GM21619 (cell line): ENCODE results near the gene OLFML2A.
"Not testable (repeated sequence)": the region's sequence is repeated elsewhere in the genome, so short reads cannot be mapped to it uniquely, and the experiment has no call there.

ENCODE experiments used
- ATAC-seq: cut with Tn5 transposase; IDR thresholded peaks from one replicate; pipeline ENCODE4 v1.9.1; 2021; ENCODE audit not compliant: unreplicated experiment

OLFML2A gene

DNA sequence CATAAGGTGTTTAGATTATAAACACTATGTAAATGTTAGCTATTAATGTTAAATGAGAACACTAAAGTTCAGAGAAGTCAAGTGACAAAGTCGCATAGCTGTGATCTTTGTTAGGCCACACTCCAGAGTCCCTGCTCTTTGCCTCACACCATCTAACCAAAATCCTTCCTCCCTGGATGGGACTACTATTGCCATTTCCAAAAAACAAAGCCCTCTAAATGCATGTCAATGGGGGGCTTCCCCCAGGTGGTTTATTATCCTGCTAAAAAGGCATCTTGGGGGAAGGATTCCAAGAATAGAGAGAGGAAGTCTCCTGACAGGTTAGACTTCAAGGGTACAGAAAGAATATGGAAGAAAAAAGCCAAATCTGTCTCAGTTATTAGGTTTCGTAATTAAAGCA is 16.2 kb upstream of the OLFML2A start:
- ATAC-seq = no peak

DNA sequence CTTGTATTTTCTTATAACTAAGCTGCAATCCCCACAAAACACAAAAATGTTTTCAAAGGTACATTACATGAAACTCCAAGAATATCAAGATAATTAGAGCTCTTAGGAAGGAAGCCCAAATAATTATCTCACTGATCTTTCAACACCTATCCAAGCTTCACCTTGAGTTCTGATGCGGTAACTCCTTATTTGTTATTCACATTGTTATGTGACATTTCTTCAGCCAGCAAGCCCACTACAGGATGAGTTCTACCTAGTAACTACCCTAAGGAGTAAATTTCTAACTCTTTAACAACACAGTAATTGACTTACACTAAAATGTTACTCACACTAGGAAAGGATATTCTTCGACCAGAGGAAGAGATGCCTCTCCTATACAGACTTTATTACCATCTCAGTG is 15.7 kb upstream of the OLFML2A start:
- no peak for ATAC-seq

DNA sequence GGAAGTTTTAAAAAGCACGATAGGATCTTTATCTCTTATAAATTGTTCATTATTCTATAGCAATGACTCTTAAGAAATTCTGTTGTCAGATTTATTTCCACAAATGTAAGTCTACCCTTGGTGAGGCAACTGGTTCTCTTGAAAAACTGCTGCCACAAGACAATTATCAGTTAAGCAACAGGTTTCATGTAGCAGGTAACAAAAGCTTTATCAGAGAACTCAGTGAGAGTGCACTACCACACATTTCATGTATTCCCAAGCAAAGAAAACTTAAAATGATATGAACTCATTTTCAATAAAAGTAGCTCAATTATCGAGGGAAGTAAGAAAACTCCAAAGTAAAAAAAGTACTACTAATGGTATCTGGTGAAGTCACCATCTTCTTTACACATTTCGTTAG is 15.2 kb upstream of the OLFML2A start:
- no peak for ATAC-seq

DNA sequence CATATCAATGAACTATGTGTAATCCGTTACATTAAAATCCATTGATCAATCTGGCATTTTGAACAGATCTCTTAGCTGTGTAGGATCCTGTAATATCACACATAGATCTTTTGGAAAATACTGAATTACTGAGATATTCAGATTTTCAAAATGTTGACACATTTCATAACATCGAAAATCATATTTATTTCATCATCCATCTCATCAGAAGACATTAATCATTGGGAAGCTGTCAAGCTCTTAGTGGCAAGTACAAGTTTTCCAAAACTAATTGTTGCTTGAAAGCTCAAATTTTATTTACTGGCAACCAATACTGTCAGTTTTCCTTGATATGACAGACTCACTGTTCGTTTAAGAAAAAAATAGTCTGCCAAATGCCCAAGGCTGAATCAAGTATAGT is 14.3 kb upstream of the OLFML2A start:
- ATAC-seq = no peak

DNA sequence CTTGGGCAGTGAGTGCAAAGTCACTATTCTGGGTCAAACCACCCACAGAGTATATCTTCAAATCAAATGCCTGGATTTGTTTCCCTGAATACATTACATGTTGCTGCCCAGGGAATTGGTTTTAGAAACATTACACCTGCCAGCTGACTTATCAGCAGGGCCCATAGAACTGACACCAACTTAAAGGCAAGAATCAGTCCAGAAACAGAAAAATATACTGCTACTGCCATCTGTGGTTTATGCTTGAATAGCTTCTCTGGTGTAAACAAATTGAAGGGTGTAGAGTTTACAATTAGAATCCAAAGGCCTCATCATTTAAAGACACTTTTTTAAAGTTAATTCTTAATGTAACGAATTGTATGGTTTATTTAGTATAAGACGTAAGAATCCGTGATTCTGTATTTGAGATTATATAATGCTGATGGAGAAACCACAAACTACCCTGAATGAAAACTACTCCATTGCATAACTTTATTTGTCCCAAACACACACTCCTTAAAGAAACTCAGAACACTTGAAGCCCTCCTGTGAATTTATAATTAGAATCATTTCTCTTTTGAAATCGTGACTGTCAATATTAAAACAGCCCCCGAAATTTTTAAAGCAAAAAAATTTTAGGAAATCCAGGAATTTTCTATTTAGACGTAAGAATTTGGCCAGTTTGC is 12.0 kb upstream of the OLFML2A start:
- ATAC-seq = no peak

DNA sequence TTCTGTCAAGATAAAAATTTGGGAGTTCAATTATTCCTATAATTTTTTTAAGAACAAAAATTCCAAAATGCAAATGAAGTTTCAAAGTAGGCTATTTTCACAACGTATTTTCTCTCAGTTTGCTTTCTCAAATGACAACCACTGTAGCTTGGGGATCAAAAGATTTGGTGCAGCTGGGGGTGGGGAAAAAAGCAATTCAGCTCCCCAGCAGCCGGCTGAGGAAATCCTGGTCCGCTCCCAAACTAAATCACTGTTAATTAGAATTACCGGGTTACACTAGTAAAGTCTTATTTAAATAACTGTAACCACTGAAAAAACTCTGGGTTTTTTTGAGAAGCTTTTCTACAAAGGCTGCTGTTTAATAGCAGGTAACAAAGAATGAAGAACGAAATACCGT is 11.5 kb upstream of the OLFML2A start:
- ATAC-seq = no peak

DNA sequence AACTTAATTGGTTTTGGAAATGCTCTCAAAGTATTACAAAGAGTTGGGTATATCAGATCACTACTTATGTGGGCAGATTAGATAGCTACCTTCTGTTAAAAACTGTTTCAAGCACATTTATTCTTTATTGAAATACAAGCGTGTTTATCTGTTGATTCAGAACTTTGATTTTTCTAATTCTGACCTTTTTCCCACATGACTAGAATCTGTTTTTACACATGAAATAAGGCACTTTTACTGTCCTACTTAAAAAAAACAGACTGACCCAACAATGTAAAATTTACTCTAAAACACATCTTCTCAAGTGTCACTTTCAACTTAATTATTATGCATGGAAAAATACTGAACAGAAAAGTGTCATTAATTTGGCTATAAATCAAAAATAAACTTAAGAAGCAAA is 10.6 kb upstream of the OLFML2A start:
- ATAC-seq = no peak

DNA sequence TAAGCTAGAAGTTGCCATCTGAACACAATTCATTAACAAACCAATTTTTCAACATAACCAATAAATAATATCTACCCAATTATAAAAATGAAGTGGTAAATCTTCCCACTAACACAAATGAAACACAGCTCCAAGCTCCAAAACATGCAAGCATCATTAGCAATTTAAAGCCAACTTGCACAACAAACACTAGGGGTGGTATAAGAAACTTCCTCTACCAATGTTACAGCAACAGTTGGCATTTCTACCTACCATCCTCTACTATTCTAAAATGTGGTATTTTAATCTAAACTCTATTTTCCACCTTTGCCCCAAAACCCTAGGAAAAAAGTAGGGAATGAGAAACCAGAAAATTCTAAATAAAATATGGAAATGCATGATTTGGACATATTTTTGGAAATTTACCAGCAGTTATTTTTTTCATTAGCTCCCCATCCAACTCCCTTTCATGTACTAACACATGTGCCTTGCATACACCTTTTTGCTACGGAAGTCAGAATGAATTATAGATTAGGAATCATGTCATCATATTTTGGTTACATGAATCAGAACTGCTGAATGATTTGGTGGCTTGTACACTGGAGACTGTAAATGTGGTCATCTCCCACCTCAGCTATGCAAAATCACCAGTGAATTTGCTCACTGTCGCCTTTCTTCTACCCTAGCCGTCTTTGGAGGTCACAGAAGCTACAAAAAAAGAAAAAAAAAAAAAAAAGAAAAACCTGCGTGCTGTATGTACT is 9.9 kb upstream of the OLFML2A start:
- ATAC-seq = no peak

DNA sequence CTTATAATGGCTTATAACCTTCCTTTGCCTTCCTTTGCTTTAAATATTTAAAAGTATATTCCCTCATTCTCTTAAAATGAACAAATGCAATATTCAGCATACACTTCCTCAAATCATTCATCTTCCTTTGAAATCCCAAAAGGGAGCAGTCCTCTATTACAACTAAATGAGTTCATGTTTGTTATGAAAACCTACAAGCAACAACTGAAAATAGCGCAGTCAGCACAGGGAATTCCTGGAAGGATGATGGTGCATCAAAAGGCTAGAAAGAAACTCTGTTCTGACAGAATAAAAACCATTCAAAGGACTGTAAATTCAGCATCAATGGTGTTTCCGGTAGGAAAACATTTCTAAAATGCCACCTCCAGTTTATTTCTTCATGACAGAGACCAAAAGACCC is 9.1 kb upstream of the OLFML2A start:
- ATAC-seq = no peak

DNA sequence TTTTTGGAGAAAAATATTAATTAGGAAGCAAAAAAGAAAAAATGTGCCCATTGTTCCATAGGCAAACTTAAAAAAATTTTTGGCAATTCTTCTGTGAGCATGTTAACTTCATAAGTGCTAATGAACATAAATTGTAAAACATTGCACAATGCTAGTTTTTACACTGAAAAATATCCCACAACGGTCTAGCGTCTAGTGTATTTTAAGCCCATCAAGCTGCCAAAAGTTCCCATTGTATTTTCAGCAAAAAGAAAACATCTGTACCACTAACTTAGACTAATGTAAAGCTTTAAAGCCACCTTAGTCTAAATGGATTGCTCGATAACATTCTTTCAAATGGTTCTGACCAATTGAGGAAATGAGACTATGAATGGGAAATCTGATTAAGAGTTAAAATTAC is 8.6 kb upstream of the OLFML2A start:
- no peak for ATAC-seq

DNA sequence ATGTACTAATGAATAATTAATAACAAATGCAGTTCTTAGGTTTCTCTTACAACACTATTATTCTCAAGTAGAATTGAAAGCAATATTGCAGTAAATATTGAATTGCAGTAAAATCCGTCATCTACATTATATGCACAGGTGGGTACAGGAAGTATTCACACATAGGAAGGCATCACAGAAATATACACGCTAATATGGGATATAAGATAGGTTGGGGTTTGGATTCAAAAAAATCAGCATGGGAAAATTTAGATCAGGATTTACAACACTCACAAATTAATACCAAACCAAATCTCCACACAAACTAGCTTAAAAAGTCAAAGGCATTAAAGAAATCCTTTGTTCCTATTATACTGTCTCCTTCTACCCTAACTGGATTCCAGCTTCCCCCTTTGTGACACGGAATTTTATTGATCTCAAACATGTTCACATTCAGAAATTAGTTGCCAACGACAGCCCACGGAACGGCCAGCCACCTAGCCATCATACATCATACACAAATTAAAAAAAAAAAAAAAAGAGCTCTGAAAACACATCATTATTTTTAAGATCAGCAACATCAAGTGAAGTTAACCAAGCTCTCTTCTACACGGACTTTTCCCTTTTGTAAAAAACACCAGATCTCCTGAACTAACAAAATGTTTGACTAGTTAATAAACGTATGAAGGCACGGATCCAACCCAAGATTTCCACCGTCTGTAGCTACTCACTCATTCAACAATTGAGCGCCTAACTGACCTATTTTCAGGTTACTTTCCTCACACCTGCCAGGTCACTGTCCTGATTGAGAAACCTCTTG is 8.0 kb upstream of the OLFML2A start:
- no peak for ATAC-seq

DNA sequence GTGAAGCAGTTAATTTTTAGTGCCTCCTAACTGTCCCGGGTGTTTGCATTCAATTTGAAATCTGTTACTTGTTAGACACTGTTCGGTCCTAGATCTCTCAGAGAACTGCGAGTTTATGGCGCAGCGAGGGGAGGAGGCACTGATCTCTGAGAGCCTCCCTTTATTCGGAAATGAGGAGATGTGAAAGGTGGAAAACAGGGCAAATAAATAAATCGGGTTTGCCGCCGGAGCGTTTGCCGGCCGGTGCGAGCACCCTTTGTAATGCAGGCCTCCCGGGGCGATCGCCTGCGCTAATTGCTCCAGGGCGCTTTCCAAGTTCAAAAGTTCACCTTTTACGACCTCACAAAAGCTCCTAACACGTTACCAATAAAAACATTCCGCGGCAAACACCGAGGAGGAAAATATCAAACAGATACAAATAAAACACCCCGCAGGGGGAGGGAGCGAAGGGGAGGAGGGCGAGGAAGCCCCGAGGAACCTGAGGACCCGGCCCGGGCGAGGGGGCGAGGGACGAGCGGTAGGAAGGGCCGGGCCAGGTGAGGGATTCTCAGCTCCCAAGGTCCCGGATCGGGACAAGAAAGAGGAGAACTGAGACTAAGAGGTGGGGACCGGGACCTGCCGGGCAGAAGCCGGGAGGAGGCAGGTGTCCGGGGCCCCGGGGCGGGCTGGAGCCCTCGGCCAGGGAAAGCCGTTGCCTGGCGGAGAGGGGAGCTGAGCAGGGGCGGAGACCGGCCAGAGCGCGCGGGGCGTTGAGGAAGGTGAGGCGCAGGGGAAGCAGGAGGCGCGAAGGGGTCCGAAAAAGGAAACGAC is 7.2 kb upstream of the OLFML2A start:
- no peak for ATAC-seq

DNA sequence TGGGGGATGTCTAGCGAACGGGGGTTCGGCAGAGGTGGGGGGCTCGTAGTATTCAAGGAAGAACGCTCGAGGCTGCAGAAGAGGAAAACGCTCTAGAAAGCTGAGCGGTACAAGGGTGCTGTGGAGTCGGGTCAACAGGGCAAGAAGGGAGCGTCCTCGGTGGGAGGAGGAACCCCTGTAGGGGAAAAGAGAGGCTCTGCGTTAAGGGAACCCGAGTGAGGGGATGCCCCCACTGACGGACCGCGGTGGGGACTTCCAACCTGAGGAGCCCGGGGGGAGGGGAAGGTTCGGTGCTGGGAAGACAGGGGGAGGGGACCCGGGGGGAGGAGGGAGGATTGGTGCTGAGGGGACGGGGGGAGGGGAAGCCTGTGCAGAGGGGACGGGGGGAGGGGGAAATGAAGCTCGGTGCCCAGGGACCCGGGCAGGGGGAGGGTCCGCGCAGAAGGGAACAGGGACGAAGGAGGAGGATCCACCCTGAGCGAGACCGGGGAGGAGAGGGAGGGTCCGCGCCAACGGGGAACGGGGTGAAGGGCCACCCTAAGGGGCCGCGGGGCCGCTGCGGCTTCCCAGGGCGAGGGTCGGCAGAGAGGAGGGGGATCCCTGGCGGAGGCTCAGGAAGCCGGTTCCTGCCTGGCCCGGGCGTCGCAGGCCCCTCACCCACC is 6.4 kb upstream of the OLFML2A start:
- no peak for ATAC-seq

DNA sequence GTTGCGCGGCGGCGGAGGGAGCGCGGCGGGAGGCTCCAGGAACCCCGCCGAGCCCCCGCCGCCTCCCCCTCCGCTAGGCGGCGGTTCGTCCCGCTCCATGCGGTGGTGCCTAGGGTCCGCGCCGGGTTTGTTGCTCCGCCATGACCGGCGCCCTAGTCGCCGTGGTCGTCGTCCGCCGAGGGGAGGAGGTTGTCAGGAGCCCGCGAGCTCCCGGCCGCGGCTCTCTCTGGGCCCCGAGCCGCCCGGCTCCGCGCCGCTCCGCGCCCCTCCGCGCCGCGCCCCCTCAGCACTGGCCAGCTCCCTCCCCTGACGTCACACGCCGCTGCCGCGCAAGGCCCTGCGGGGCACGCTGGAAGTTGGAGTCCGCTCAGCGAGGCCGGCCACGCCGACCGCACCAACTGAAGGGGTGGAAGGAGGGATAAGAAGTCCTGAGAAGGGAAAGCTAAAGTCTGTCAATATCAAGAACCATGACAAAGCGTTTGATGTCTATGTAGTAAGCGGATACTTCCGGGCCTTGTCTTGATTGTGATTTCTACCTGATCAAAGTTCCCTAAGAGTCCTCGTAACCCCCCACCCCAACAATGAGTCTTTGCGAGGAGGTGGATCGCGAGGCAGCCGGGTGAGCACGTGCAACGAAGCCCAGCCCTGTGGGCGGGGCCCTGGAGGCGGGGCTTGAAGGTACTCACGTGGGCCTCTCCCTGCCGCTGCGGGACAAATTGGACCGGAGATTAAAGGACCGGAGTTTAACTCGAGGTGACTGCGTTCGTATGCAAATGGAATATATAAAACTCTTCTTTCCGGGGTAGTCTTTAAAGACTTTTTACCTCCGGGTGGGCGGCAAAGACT is 5.7 kb upstream of the OLFML2A start, which contains the start of gene NR6A1:
NR6A1 (minus strand) TSS at position 291 of the 846 bp plus-strand sequence.
- peak; percentile 89 for ATAC-seq

DNA sequence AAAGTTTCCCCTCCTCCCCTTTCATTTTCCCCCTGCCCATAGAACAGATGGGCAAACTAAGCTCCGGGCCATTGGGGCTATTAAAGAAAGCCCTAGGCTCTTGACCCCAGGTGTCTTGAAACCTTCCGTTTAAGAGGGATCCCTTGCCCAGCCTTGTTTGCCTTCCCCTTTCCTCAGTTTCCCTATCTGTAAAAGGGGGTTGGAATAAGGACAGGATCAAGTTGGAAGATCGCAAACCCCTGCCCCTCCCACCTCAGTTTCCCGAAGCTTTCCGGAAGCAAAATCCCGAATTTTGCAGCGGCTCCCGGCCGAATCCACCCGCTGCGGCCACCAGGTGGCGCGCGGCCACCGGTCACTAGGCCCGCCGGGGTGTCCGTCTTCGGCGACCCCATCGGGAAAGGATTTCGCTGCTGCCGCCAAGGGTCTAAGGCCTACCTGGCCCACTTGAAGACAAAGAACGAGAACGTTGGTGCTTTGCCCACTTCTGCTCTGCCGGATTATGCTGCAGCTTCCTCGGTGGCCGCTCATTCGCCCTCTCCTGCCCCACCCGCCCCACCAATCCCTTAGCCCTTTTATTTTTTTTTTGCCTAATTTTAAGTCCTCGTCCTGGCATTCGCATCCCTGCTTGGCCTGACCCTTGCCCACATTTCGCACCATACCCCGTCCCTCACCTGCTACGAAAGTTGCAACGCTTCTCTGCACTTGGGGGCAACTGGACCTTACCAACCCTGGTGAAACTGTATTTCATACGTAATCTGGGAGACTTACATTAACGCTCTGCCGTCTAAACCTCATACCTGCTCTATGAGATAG is 4.9 kb upstream of the OLFML2A start:
- no peak for ATAC-seq

DNA sequence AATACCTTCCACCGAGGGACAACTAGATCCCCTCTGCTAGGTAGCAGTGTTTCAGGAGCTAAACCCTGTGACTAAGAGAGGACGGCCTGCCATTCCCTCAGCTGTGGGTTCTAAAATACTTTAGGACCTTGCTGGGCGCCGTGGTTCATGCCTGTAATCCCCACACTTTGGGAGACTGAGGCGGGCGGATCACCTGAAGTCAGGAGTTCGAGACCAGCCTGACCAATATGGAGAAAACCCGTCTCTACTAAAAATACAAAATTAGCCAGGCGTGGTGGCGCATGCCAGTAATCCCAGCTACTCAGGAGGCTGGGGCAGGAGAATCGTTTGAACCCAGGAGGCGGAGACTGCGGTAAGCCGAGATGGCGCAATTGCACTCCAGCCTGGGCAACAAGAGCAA is 4.1 kb upstream of the OLFML2A start:
- not testable (repeated sequence) for ATAC-seq

DNA sequence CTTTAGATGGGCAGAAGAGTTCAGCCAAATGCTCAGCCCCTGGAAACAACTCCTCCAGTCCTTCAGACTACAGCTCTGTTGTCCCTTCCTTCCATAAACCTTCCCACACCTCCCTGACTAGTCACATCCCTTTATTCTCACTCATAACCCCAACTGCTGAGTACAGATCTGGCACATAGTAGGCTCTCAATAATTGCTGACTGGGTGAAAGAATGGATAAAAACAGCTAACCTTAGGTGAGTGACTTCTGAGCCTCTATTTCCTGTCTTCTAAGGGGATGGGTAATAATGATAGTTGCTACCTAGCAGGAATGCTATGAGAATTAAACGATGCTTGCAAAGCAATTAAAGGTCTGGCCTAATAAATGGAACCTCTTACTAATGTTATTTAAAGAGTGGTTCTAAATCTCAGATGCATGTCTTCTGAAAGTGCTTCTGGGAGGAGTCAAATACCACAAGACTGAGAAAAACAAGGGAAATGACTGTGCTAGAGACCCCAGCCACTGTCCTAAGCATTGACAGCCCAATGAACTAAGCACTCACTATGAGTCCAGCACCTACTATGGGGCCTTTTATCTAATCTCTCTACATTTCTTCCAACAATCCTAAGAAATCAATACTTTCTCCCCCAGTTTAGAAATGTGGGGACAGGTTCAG is 3.3 kb upstream of the OLFML2A start:
- ATAC-seq = no peak
